ENCODE data around the gene CIDEB. TPM values are rescaled to one million over a fixed set of nuclear protein-coding genes. Genes with fewer than 3 reads are reported as not detected.
A peak's percentile ranks its signal among the peaks of the same experiment; 100 is the strongest.

The CIDEB gene
- total and polyA plus RNA-seq, 2 of the 13 experiments (the other 11 are each of a cell fraction or from before 2014, with no cell fraction given): 35.8 to 110 TPM

DNA sequence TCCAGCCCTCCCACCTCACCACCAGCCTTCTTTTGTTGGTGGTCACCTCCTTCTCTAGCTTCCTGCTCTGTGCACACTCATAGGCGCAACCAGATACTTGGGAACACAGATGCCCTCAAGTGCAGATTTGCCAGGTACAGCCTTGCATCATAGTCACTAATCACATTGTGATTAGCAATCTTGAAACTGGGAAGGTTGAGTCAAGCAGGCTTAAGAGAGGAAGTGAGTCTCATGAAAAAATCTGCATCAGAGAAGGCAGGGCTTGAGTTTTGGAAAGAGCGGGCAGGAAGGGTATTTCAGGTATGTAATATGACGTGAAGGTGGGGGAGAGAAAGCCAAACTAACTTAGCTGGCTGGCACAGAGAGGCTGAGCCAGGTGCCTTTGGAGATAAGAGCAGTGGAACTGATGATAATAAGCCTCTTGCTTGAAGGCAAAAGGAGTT lies 33.7 kb downstream of the CIDEB start:
- ATAC-seq (no peak), FAIRE-seq (no peak), DNase-seq (ENCODE audit: low spot score) (no peak)
- WGBS (ENCODE audit: low lambda C conversion rate): 96% methylated on average over 3 of the region's 3 CpGs
- H2AFZ ChIP-seq (ENCODE audit: low read length): no peak overlapping the region
- BruUV-seq (replicated peaks): no TSS peak
- no peak overlapping the region for H3K27ac ChIP-seq (ENCODE audit: extremely low read length, insufficient read depth, low read length)
- no peaks in the 10 kb centered on the region for H3K9me3 ChIP-seq (ENCODE audit: low read length)
- H3K27me3 ChIP-seq (ENCODE audit: control insufficient read depth in 1 of 2, insufficient read depth in 2 of 2, low read length in 2 of 2): no peaks in the 10 kb centered on the region; a peak in 1 of 5 replicates
- H3K4me1 ChIP-seq (ENCODE audit: insufficient read depth, low read length): peaks cover 22% of the 10 kb centered on the region
- no peak overlapping the region for H3K4me2 ChIP-seq (ENCODE audit: low read depth, low read length)
- CTCF ChIA-PET (ENCODE audit: low intra/inter-chr PET ratio, low total read pairs): interaction anchor here (1.1 to 1.4 kb wide), 2 partner anchors 24 to 31 kb away, joined by 3 to 4 read pairs; partner anchors contain the start of gene TINF2
- H3K79me2 ChIP-seq (ENCODE audit: insufficient read depth, low read length): peaks cover 7% of the 10 kb centered on the region
- no peaks in the 10 kb centered on the region for H4K20me1 ChIP-seq (ENCODE audit: insufficient read depth, low read length)
- H3K9ac ChIP-seq (ENCODE audit: insufficient read depth, low read depth, low read length): no peak overlapping the region
- TF ChIP-seq CCDC6 (CRISPR knock-in tag; IDR thresholded peaks at IDR 0.05) (no peak), ZNF343 (CRISPR knock-in tag; IDR thresholded peaks at IDR 0.05) (0 out of 2 replicates have a peak, but pooled peaks have one; percentile 4), ZZZ3 (CRISPR knock-in tag; IDR thresholded peaks at IDR 0.05; ENCODE audit: borderline replicate concordance) (0 out of 2 replicates have a peak, but pooled peaks have one; percentile 0), NFIB (CRISPR knock-in tag; IDR thresholded peaks at IDR 0.05; ENCODE audit: borderline replicate concordance) (0 out of 2 replicates have a peak, but pooled peaks have one; percentile 77)
- H3K36me3 ChIP-seq (replicated peaks in 1 of 2; ENCODE audit: control insufficient read depth in 1 of 2, insufficient read depth in 2 of 2, low read length in 2 of 2): peaks cover 0 to 2% of the 10 kb centered on the region in 2 experiments; a peak in 1 of 5 replicates
- H3K4me3 ChIP-seq (replicated peaks in 1 of 3; ENCODE audit: insufficient read depth in 1 of 3, low read depth in 2 of 3, low read length in 3 of 3): no peak overlapping the region
- in situ Hi-C loops (cut with HindIII; ENCODE audit: extremely low pct_ligation_motif_present, low pct_unique_long_range_greater_than_20kb) (no loop called here), intact Hi-C loops (cut with micrococcal nuclease; ENCODE audit: unreplicated experiment) (no loop called here)
- POLR2A ChIA-PET: interaction anchor here (0.6 to 16.5 kb wide), 6 partner anchors 8 to 85 kb away, joined by 3 to 435 read pairs (median 3); partner anchors contain the start of gene TINF2

- peaks cover 22% of the 10 kb centered on the region for H3K4me1 ChIP-seq (ENCODE audit: insufficient read depth, low read length)
- H3K27ac ChIP-seq (ENCODE audit: extremely low read length, insufficient read depth, low read length): no peak overlapping the region
- no peak overlapping the region for H3K4me3 ChIP-seq (replicated peaks in 1 of 3; ENCODE audit: insufficient read depth in 1 of 3, low read depth in 2 of 3, low read length in 3 of 3)
- H3K9me3 ChIP-seq (ENCODE audit: low read length): no peaks in the 10 kb centered on the region
- in situ Hi-C loops (cut with HindIII; ENCODE audit: extremely low pct_ligation_motif_present, low pct_unique_long_range_greater_than_20kb) (no loop called here), intact Hi-C loops (cut with micrococcal nuclease; ENCODE audit: unreplicated experiment) (no loop called here)
- peaks cover 0 to 8% of the 10 kb centered on the region in 2 experiments; a peak in 1 of 5 replicates for H3K36me3 ChIP-seq (replicated peaks in 1 of 2; ENCODE audit: control insufficient read depth in 1 of 2, insufficient read depth in 2 of 2, low read length in 2 of 2)
- ATAC-seq: no peak
- no peak overlapping the region for H3K4me2 ChIP-seq (ENCODE audit: low read depth, low read length)
- no peaks in the 10 kb centered on the region for H4K20me1 ChIP-seq (ENCODE audit: insufficient read depth, low read length)
- ChIA-PET CTCF (ENCODE audit: low intra/inter-chr PET ratio, low total read pairs) (interaction anchor here (1.1 to 1.4 kb wide), 2 partner anchors 25 to 31 kb away, joined by 3 to 4 read pairs; partner anchors contain the start of gene TINF2), POLR2A (interaction anchor here (0.6 to 16.5 kb wide), 6 partner anchors 8 to 84 kb away, joined by 3 to 435 read pairs (median 3); partner anchors contain the start of gene TINF2)
- H2AFZ ChIP-seq (ENCODE audit: low read length): no peak overlapping the region
- peaks cover 7% of the 10 kb centered on the region for H3K79me2 ChIP-seq (ENCODE audit: insufficient read depth, low read length)
- H3K9ac ChIP-seq (ENCODE audit: insufficient read depth, low read depth, low read length): no peak overlapping the region
- no peak for FAIRE-seq
- WGBS (ENCODE audit: low lambda C conversion rate): 76% methylated on average over 3 of the region's 3 CpGs
- DNase-seq (ENCODE audit: low spot score): peak; percentile 60
- BruUV-seq (replicated peaks): no TSS peak
- H3K27me3 ChIP-seq (ENCODE audit: control insufficient read depth in 1 of 2, insufficient read depth in 2 of 2, low read length in 2 of 2): no peaks in the 10 kb centered on the region; a peak in 1 of 5 replicates
- 0 out of 2 replicates have a peak, but pooled peaks have one; percentile 35 for TF ChIP-seq ZBTB8A (CRISPR knock-in tag; IDR thresholded peaks at IDR 0.05; ENCODE audit: borderline replicate concordance, low read depth)
- TF ChIP-seq ZNF431 (CRISPR knock-in tag; IDR thresholded peaks at IDR 0.05; ENCODE audit: borderline replicate concordance, low read depth): no peak
- TF ChIP-seq FOXA3 (CRISPR knock-in tag; IDR thresholded peaks at IDR 0.05): 0 out of 2 replicates have a peak, but pooled peaks have one; percentile 4
- 0 out of 2 replicates have a peak, but pooled peaks have one; percentile 35 for TF ChIP-seq PAX8 (CRISPR knock-in tag; IDR thresholded peaks at IDR 0.05; ENCODE audit: borderline replicate concordance)
- no peak for TF ChIP-seq ATF7-NPFF (CRISPR knock-in tag; IDR thresholded peaks at IDR 0.05; ENCODE audit: low read depth)
- no peak for TF ChIP-seq TP53 (CRISPR knock-in tag; conservative IDR thresholded peaks at IDR 0.05)
- no peak for TF ChIP-seq ZSCAN31 (CRISPR knock-in tag; IDR thresholded peaks at IDR 0.05; ENCODE audit: low read depth)
- TF ChIP-seq ZNF343 (CRISPR knock-in tag; IDR thresholded peaks at IDR 0.05): 0 out of 2 replicates have a peak, but pooled peaks have one; percentile 76
- no peak for TF ChIP-seq MATR3 (CRISPR knock-in tag; IDR thresholded peaks at IDR 0.05)
- no peak for TF ChIP-seq RFX5 (IDR thresholded peaks at IDR 0.05; ENCODE audit: low read depth, low read length)
- TF ChIP-seq ZFP36L2 (CRISPR knock-in tag; IDR thresholded peaks at IDR 0.05): no peak
- TF ChIP-seq ATF7 (IDR thresholded peaks at IDR 0.05): no peak
- TF ChIP-seq ATF7 (CRISPR knock-in tag; IDR thresholded peaks at IDR 0.05): 0 out of 2 replicates have a peak, but pooled peaks have one; percentile 29
- TF ChIP-seq ZNF652 (CRISPR knock-in tag; IDR thresholded peaks at IDR 0.05; ENCODE audit: borderline replicate concordance, low read depth): peak; percentile 89
- TF ChIP-seq ZFP41 (CRISPR knock-in tag; IDR thresholded peaks at IDR 0.05; ENCODE audit: borderline replicate concordance): no peak
- TF ChIP-seq MEIS1 (CRISPR knock-in tag; IDR thresholded peaks at IDR 0.05; ENCODE audit: borderline replicate concordance): 0 out of 2 replicates have a peak, but pooled peaks have one; percentile 27
Measured at GRCh38 chr14:24273422-24273998, 34.3 kb downstream of the CIDEB start.

Measured in HepG2 (cell line).